WTC11 (cell line): ENCODE results near the gene SPIRE1. TPM values are rescaled to one million over a fixed set of nuclear protein-coding genes. Genes with fewer than 3 reads are reported as not detected.

Experiments used
- ATAC-seq: fragments of 200-7000 bp; cut with Tn5 transposase; 2 replicates; pipeline ENCODE4 v1.10.0; 2021; ENCODE audit warnings: mild to moderate bottlenecking, moderate library complexity
- CTCF ChIA-PET: fragments of 300-600 bp; sonication (Branson Sonifier 250); formaldehyde crosslinking; loops from one replicate; lab custom pipeline; 2021; ENCODE audit warnings: antibody characterized with exemption; lab: Charles Lee
- POLR2A ChIA-PET: fragments of 350-600 bp; sonication (Branson Sonifier 250); formaldehyde crosslinking; loops from one replicate; lab custom pipeline; 2021; ENCODE audit warnings: antibody characterized with exemption; lab: Charles Lee
- DNase-seq: peaks from one replicate; pipeline ENCODE4 v3.0.0; 2021; ENCODE audit warnings: low spot score
- H3K27ac Mint-ChIP-seq: 2 replicates; pipeline ENCODE4 v1.8.0; 2021; ENCODE audit warnings: mixed read lengths
- H3K27me3 Mint-ChIP-seq: 2 replicates; pipeline ENCODE4 v1.8.0; 2021; ENCODE audit warnings: low read depth, mild to moderate bottlenecking, moderate library complexity, mixed read lengths
- H3K36me3 Mint-ChIP-seq: 2 replicates; pipeline ENCODE4 v1.8.0; 2021; ENCODE audit warnings: mixed read lengths
- H3K4me1 Mint-ChIP-seq: 2 replicates; pipeline ENCODE4 v1.8.0; 2022; ENCODE audit warnings: mixed read lengths
- H3K4me3 Mint-ChIP-seq: 2 replicates; pipeline ENCODE4 v1.8.0; 2021; ENCODE audit warnings: mild to moderate bottlenecking, moderate library complexity, mixed read lengths
- H3K9me3 Mint-ChIP-seq: 2 replicates; pipeline ENCODE4 v1.8.0; 2021; ENCODE audit warnings: mixed read lengths
- ATF2 ChIP-seq: sonication (generic); formaldehyde crosslinking; IDR thresholded peaks from 2 replicates; pipeline ENCODE4 v1.8.1; 2022; ENCODE audit warnings: low read depth, missing genetic modification reagents, borderline replicate concordance
- CTCF ChIP-seq: fragments of 200-600 bp; IDR thresholded peaks from 2 replicates; pipeline ENCODE4 v1.8.0; 2022; ENCODE audit warnings: antibody characterized with exemption
- ELF4 ChIP-seq: sonication (generic); formaldehyde crosslinking; IDR thresholded peaks from 2 replicates; pipeline ENCODE4 v1.8.1; 2022; ENCODE audit warnings: low read depth, mild to moderate bottlenecking, moderate library complexity, missing genetic modification reagents
- HMGA2 ChIP-seq: fragments of 250-450 bp; sonication (Bioruptor Pico); IDR thresholded peaks from 2 replicates; pipeline ENCODE4 v1.4.0; 2021; ENCODE audit warnings: mild to moderate bottlenecking, moderate library complexity
- HMGXB4 ChIP-seq: sonication (generic); formaldehyde crosslinking; IDR thresholded peaks from 2 replicates; pipeline ENCODE4 v1.8.1; 2023; ENCODE audit warnings: mild to moderate bottlenecking, moderate library complexity, missing genetic modification reagents
- KAT7 ChIP-seq: sonication (generic); formaldehyde crosslinking; IDR thresholded peaks from 2 replicates; pipeline ENCODE4 v1.8.1; 2023; ENCODE audit warnings: missing genetic modification reagents, mild to moderate bottlenecking, borderline replicate concordance
- MAX ChIP-seq: sonication (generic); formaldehyde crosslinking; IDR thresholded peaks from 2 replicates; pipeline ENCODE4 v1.8.0; 2022; ENCODE audit warnings: mild to moderate bottlenecking, missing genetic modification reagents
- NFE2L1 ChIP-seq: sonication (generic); formaldehyde crosslinking; IDR thresholded peaks from 2 replicates; pipeline ENCODE4 v1.8.1; 2023; ENCODE audit warnings: missing genetic modification reagents
- NR2C2 ChIP-seq: sonication (generic); formaldehyde crosslinking; IDR thresholded peaks from 2 replicates; pipeline ENCODE4 v1.8.0; 2022; ENCODE audit warnings: mild to moderate bottlenecking, missing genetic modification reagents
- SMAD3 ChIP-seq: sonication (generic); formaldehyde crosslinking; IDR thresholded peaks from 2 replicates; pipeline ENCODE4 v1.8.0; 2022; ENCODE audit warnings: missing genetic modification reagents, mild to moderate bottlenecking, borderline replicate concordance
- SOX15 ChIP-seq: fragments of 250-450 bp; sonication (Bioruptor Pico); IDR thresholded peaks from 2 replicates; pipeline ENCODE4 v1.9.0; 2021; ENCODE audit warnings: mild to moderate bottlenecking
- TEAD4 ChIP-seq: sonication (generic); formaldehyde crosslinking; IDR thresholded peaks from 2 replicates; pipeline ENCODE4 v1.8.0; 2022; ENCODE audit warnings: mild to moderate bottlenecking, missing genetic modification reagents
- ZBTB21 ChIP-seq: sonication (generic); formaldehyde crosslinking; IDR thresholded peaks from 2 replicates; pipeline ENCODE4 v1.8.1; 2023; ENCODE audit warnings: mild to moderate bottlenecking, missing genetic modification reagents, borderline replicate concordance
- ZNF121 ChIP-seq: sonication (generic); formaldehyde crosslinking; IDR thresholded peaks from 2 replicates; pipeline ENCODE4 v1.8.0; 2023; ENCODE audit warnings: missing genetic modification reagents
- ZNF232 ChIP-seq: sonication (generic); formaldehyde crosslinking; IDR thresholded peaks from 2 replicates; pipeline ENCODE4 v1.8.0; 2022; ENCODE audit warnings: mild to moderate bottlenecking, missing genetic modification reagents
- ZNF396 ChIP-seq: fragments of 250-450 bp; sonication (Bioruptor Pico); IDR thresholded peaks from 2 replicates; pipeline ENCODE4 v1.8.0; 2021; ENCODE audit warnings: mild to moderate bottlenecking, moderate library complexity, borderline replicate concordance
- ZNF512 ChIP-seq: sonication (generic); formaldehyde crosslinking; IDR thresholded peaks from 2 replicates; pipeline ENCODE4 v1.8.1; 2022; ENCODE audit warnings: missing genetic modification reagents, borderline replicate concordance
- total RNA-seq: library from RNA; stranded (reverse); gene quantifications from 3 replicates; pipeline ENCODE4 v1.2.3, GENCODE V29; 2021

SPIRE1 gene
- total RNA-seq, 1 experiment from 2014 or later, result 19.3 TPM

GRCh38 chr18:12702221-12703095 lies 44.6 kb upstream of the SPIRE1 start, which contains the start of the genes CEP76 and PSMG2 (continued):
- TF ChIP-seq MAX (CRISPR knock-in tag) (peak; percentile 76), CTCF (no peak)

GRCh38 chr18:12701161-12701560 lies 43.3 kb upstream of the SPIRE1 start:
- CTCF ChIA-PET, result interaction anchor here (0.6 kb wide), 1 partner anchor 10 kb away, joined by 3 read pairs; no protein-coding TSS in a partner anchor
- H3K4me3 Mint-ChIP-seq, result peak overlapping the region; percentile 100
- H3K4me1 Mint-ChIP-seq, result peaks cover 28% of the 10 kb centered on the region
- no peak for DNase-seq
- TF ChIP-seq NR2C2 (no peak), ZNF121 (CRISPR knock-in tag) (no peak), TEAD4 (CRISPR knock-in tag) (no peak)
- peak overlapping the region; percentile 98 for H3K27ac Mint-ChIP-seq
- ATAC-seq, result no peak
- H3K9me3 Mint-ChIP-seq, result no peaks in the 10 kb centered on the region
- H3K27me3 Mint-ChIP-seq, result no peaks in the 10 kb centered on the region
- POLR2A ChIA-PET, result interaction anchor here (1.3 kb wide), 1 partner anchor 324 kb away, joined by 4 read pairs; the partner anchor contains the start of gene AFG3L2
- H3K36me3 Mint-ChIP-seq, result peaks cover 23% of the 10 kb centered on the region

GRCh38 chr18:12699747-12700146 lies 41.8 kb upstream of the SPIRE1 start:
- no peak for ATAC-seq
- H3K27me3 Mint-ChIP-seq, result no peaks in the 10 kb centered on the region
- H3K4me1 Mint-ChIP-seq, result peaks cover 27% of the 10 kb centered on the region
- CTCF ChIA-PET, result no interaction called here
- H3K36me3 Mint-ChIP-seq, result peaks cover 25% of the 10 kb centered on the region
- no peaks in the 10 kb centered on the region for H3K9me3 Mint-ChIP-seq
- no peak for DNase-seq
- no peak overlapping the region for H3K27ac Mint-ChIP-seq
- TF ChIP-seq HMGXB4 (CRISPR knock-in tag), result no peak
- no peak for TF ChIP-seq SMAD3
- TF ChIP-seq ZBTB21 (CRISPR knock-in tag), result no peak
- no peak for TF ChIP-seq SOX15 (CRISPR knock-in tag)
- no peak for TF ChIP-seq KAT7 (CRISPR knock-in tag)
- no peak for TF ChIP-seq HMGA2 (CRISPR knock-in tag)
- TF ChIP-seq ZNF232 (CRISPR knock-in tag), result no peak
- no peak for TF ChIP-seq ATF2 (CRISPR knock-in tag)
- no peak for TF ChIP-seq ZNF396 (CRISPR knock-in tag)
- no peak for TF ChIP-seq NR2C2
- no peak for TF ChIP-seq NFE2L1
- no peak for TF ChIP-seq ELF4
- no peak for TF ChIP-seq ZNF512 (CRISPR knock-in tag)
- TF ChIP-seq, all 79 proteins: peak for 0
- H3K4me3 Mint-ChIP-seq, result no peak overlapping the region
- POLR2A ChIA-PET, result no interaction called here
